KMS-11 (cell line): ENCODE data around the gene HERC6.

ENCODE experiments used
- H2AFZ ChIP-seq: fragments of 200-600 bp; sonication (generic); 2 replicates; pipeline ENCODE4 v1.6.1; 2016; ENCODE audit warnings: antibody characterized with exemption, mixed run types, low read depth
- H3K27ac ChIP-seq: fragments of 200-600 bp; sonication (generic); 2 replicates; pipeline ENCODE4 v1.6.1; 2016; ENCODE audit warnings: mild to moderate bottlenecking, mixed run types
- H3K27me3 ChIP-seq: fragments of 200-600 bp; sonication (generic); 2 replicates; pipeline ENCODE4 v1.6.1; 2017; ENCODE audit warnings: mild to moderate bottlenecking, low read depth, mixed run types, moderate library complexity; ENCODE audit not compliant: insufficient read depth
- H3K36me3 ChIP-seq: fragments of 200-600 bp; sonication (generic); 2 replicates; pipeline ENCODE4 v1.6.1; 2017; ENCODE audit warnings: mild to moderate bottlenecking, mixed run types; ENCODE audit not compliant: insufficient read depth
- H3K4me1 ChIP-seq: fragments of 200-600 bp; sonication (generic); 2 replicates; pipeline ENCODE4 v1.6.1; 2016; ENCODE audit warnings: mild to moderate bottlenecking, low read depth, mixed run types; ENCODE audit not compliant: poor library complexity, severe bottlenecking
- H3K4me2 ChIP-seq: fragments of 200-600 bp; sonication (generic); 2 replicates; pipeline ENCODE4 v1.7.0; 2016; ENCODE audit warnings: mild to moderate bottlenecking, mixed run types
- H3K4me3 ChIP-seq: fragments of 200-600 bp; sonication (generic); IDR thresholded peaks from 2 replicates; pipeline ENCODE4 v1.6.1; 2017; ENCODE audit warnings: low read depth, low read length, mixed read lengths; ENCODE audit not compliant: insufficient read depth
- H3K79me2 ChIP-seq: fragments of 200-600 bp; sonication (generic); 2 replicates; pipeline ENCODE4 v1.6.1; 2016; ENCODE audit warnings: low read depth, mixed run types; ENCODE audit not compliant: insufficient read depth
- H3K9ac ChIP-seq: fragments of 200-600 bp; sonication (generic); 2 replicates; pipeline ENCODE4 v1.6.1; 2016; ENCODE audit warnings: mild to moderate bottlenecking, mixed run types
- H4K20me1 ChIP-seq: fragments of 200-600 bp; sonication (generic); 2 replicates; pipeline ENCODE4 v1.6.1; 2016; ENCODE audit warnings: mild to moderate bottlenecking, mixed run types; ENCODE audit not compliant: insufficient read depth
- TF ChIP-seq, protein P1 (sequence below): fragments of 200-600 bp; sonication (generic); conservative IDR thresholded peaks from 2 replicates; pipeline ENCODE4 v1.6.1; 2017; ENCODE audit warnings: low read depth, mild to moderate bottlenecking, antibody characterized with exemption, low read length, moderate library complexity, mixed read lengths

The HERC6 gene

GRCh38 chr4:88350786-88351185 lies 27.9 kb upstream of the HERC6 start:
- no peaks in the 10 kb centered on the region for H3K79me2 ChIP-seq
- no peaks in the 10 kb centered on the region for H4K20me1 ChIP-seq
- no peak overlapping the region for H2AFZ ChIP-seq
- no peaks in the 10 kb centered on the region for H3K4me1 ChIP-seq
- H3K4me3 ChIP-seq: no peak overlapping the region
- no peaks in the 10 kb centered on the region for H3K36me3 ChIP-seq
- no peak overlapping the region for H3K4me2 ChIP-seq
- no peak overlapping the region for H3K27ac ChIP-seq
- H3K27me3 ChIP-seq: no peaks in the 10 kb centered on the region
- no peak overlapping the region for H3K9ac ChIP-seq
- TF ChIP-seq, protein P1, sequence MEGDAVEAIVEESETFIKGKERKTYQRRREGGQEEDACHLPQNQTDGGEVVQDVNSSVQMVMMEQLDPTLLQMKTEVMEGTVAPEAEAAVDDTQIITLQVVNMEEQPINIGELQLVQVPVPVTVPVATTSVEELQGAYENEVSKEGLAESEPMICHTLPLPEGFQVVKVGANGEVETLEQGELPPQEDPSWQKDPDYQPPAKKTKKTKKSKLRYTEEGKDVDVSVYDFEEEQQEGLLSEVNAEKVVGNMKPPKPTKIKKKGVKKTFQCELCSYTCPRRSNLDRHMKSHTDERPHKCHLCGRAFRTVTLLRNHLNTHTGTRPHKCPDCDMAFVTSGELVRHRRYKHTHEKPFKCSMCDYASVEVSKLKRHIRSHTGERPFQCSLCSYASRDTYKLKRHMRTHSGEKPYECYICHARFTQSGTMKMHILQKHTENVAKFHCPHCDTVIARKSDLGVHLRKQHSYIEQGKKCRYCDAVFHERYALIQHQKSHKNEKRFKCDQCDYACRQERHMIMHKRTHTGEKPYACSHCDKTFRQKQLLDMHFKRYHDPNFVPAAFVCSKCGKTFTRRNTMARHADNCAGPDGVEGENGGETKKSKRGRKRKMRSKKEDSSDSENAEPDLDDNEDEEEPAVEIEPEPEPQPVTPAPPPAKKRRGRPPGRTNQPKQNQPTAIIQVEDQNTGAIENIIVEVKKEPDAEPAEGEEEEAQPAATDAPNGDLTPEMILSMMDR: no peak

DNA sequence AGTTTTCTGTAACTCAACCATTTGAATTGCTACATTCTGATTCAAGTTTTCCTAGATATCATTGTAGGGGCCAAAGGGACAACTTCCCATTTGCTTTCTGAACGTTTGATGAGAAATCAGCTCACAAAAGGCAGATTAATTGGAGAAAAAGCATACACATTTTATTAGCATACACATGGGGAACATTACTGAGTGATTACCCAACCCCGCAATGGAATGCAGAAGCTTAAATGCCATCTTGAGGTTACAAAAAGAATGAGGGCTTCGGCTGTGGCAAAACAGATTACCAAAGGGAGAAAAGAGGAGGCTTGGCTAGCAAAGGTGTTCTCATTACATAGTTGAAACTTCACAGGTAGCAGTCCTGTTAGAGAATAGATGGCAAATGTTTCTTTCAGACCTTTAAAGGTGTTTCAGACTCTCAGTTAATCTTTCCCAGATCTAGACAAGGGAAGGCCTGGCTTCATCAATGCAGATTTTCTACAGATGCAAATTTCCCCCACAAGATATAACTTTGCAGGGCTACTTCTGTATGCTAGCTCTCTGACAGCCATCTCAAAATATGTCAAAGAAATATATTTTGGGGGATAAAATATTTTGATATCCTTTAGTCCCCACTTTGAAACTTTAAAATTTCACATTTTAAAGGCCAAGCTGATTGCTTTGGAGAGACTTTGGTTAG lies 26.5 kb upstream of the HERC6 start:
- TF ChIP-seq, protein P1: no peak
- no peak overlapping the region for H3K4me3 ChIP-seq
- no peak overlapping the region for H3K4me2 ChIP-seq
- H3K27ac ChIP-seq: no peak overlapping the region
- H3K4me1 ChIP-seq: no peaks in the 10 kb centered on the region
- no peaks in the 10 kb centered on the region for H3K36me3 ChIP-seq
- no peak overlapping the region for H3K9ac ChIP-seq
- no peaks in the 10 kb centered on the region for H4K20me1 ChIP-seq
- H2AFZ ChIP-seq: no peak overlapping the region
- H3K27me3 ChIP-seq: no peaks in the 10 kb centered on the region
- no peaks in the 10 kb centered on the region for H3K79me2 ChIP-seq

DNA sequence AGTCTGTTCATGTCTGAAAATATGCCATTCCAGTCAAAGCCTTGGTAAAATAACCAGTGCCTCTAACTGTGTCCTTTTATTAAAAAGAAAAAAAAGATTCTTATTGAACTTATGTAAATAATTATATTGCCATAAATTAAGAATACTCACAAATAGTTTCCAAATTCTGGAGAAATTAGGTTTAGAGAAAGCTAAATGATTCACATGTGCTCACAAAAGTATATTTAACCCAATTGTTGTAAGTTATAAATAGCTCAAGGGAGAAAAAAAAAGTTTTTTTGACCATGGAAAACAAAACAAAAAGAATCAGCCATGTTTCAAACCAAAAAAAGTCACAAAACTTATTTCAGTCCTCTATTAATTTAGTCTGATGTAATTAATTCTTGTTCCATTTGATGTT lies 25.3 kb upstream of the HERC6 start:
- TF ChIP-seq, protein P1: no peak
- H2AFZ ChIP-seq: no peak overlapping the region
- no peaks in the 10 kb centered on the region for H3K27me3 ChIP-seq
- H3K36me3 ChIP-seq: no peaks in the 10 kb centered on the region
- no peaks in the 10 kb centered on the region for H3K79me2 ChIP-seq
- no peak overlapping the region for H3K4me3 ChIP-seq
- H4K20me1 ChIP-seq: no peaks in the 10 kb centered on the region
- no peak overlapping the region for H3K4me2 ChIP-seq
- no peak overlapping the region for H3K27ac ChIP-seq
- H3K4me1 ChIP-seq: no peaks in the 10 kb centered on the region
- H3K9ac ChIP-seq: no peak overlapping the region

DNA sequence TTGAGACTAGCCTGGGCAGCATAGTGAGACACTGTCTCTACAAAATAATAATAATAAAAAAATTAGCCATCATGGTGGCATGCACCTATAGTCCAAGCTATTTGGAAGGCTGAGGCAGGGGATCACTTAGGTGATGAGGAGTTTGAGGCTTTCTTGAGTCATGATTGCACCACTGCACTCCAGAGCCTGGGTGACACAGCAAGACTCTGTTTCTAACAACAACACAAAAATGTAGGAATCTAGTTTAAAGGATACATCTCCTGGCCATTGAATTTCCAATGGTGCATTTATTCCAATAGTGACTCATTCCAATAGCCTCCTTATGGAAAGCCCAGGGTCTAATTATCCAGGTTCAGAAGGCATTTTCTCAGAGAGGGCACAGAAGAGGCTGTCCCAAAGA lies 21.9 kb upstream of the HERC6 start:
- no peak overlapping the region for H3K9ac ChIP-seq
- H4K20me1 ChIP-seq: no peaks in the 10 kb centered on the region
- no peak overlapping the region for H2AFZ ChIP-seq
- no peak overlapping the region for H3K4me3 ChIP-seq
- no peaks in the 10 kb centered on the region for H3K4me1 ChIP-seq
- no peaks in the 10 kb centered on the region for H3K36me3 ChIP-seq
- TF ChIP-seq, protein P1: no peak
- no peaks in the 10 kb centered on the region for H3K79me2 ChIP-seq
- no peaks in the 10 kb centered on the region for H3K27me3 ChIP-seq
- H3K4me2 ChIP-seq: no peak overlapping the region
- no peak overlapping the region for H3K27ac ChIP-seq
